ENCODE results near the gene EMILIN2.
"Not testable (repeated sequence)": the region's sequence is repeated elsewhere in the genome, so short reads cannot be mapped to it uniquely, and the experiment has no call there.

Gene EMILIN2

DNA sequence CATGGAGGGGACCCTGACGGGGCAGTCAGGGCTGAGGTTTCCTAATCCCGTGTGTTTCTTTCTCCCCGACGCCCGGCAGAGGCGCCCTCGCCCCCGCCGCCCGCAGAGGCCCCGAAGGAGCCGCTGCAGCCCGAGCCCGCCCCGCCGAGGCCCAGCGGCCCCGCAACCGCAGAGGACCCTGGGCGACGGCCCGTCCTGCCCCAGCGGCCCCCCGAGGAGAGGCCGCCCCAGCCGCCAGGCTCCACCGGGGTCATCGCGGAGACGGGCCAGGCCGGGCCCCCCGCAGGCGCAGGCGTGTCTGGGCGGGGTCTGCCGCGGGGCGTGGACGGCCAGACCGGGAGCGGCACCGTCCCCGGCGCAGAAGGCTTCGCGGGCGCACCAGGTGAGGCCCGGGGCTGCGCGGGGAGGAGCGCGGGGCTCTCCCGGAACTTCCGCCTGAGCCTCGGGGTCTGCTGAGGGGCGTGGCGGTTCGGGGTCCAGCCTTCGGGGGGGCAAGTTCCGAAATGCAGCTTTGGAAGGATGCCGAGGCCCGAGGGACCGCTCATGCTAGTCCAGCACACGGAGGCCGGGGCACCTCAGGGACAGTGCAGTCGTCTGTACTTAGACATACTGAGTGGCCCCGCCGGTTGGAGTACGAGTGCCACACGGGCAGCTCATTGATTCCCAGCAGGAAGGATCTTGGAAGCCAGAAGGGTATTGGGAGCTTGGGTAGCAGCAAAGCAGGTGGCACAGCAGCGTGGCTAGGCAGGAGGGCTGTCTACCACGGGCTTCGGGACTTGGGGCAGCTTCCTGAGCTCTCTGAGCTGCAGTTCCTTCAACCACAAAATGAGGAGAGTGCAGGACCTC is 60.1 kb downstream of the EMILIN2 start:
- TF ChIP-seq ZNF274 (IDR thresholded peaks at IDR 0.05; ENCODE audit: low read depth, low read length): no peak
- H3K4me3 ChIP-seq (ENCODE audit: low read length): peak overlapping the region; percentile 59; the same call in 1 of the 2 replicates

DNA sequence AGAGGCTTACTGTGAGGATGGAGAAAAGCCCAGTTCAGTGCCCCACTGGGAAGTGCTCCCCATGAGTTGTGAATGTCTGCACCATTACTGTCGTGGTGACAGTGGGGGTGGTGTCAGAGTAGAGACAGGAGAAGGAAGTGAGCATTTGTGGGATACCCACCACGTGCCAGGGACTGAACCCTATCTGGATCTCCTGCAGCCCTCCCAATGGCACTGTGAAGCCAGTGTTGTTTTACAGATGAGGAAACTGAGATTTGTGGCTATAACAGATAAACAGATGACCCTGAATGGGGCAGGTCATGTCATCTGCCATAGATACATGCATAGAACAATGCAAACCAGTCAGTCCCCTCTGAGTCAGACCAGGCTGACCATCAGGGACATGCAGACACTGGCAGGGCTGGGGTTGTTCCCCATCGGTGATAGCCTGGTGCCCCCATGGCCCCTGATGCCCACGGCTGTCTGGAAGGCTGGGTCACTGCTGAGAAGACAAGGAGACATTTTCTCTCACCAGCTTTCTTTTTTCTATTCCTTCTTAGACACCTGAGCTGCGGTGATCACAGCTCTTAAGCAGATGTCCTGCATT is 60.8 kb downstream of the EMILIN2 start:
- no peak for TF ChIP-seq ZNF274 (IDR thresholded peaks at IDR 0.05; ENCODE audit: low read depth, low read length)
- H3K4me3 ChIP-seq (ENCODE audit: low read length): peak overlapping the region; percentile 59; the same call in 1 of the 2 replicates

- no peak for TF ChIP-seq ZNF274 (IDR thresholded peaks at IDR 0.05; ENCODE audit: low read depth, low read length)
- no peak overlapping the region for H3K4me3 ChIP-seq (ENCODE audit: low read length)
Measured at GRCh38 chr18:2908166-2908945, 61.5 kb downstream of the EMILIN2 start.

DNA sequence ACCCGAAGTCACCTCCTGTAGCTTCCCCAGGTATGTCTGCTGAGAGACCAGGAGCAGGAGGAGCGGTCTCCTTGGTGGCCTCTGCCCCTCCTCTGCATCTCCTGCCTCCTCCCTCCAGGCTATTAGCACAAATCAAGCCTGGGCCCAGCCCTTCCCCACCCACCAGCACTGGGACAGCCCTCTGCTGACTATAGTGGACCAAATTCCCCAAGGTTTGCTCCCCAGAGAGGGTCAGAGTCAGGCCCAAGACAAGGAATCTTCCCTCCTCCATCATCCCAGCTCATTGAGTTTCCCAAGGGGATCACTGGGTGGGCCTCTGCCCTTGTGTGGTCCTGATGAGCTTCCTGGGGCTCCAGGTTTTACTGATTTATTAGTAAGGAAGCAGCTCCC is 62.1 kb downstream of the EMILIN2 start:
- TF ChIP-seq ZNF274 (IDR thresholded peaks at IDR 0.05; ENCODE audit: low read depth, low read length): no peak
- H3K4me3 ChIP-seq (ENCODE audit: low read length): no peak overlapping the region

DNA sequence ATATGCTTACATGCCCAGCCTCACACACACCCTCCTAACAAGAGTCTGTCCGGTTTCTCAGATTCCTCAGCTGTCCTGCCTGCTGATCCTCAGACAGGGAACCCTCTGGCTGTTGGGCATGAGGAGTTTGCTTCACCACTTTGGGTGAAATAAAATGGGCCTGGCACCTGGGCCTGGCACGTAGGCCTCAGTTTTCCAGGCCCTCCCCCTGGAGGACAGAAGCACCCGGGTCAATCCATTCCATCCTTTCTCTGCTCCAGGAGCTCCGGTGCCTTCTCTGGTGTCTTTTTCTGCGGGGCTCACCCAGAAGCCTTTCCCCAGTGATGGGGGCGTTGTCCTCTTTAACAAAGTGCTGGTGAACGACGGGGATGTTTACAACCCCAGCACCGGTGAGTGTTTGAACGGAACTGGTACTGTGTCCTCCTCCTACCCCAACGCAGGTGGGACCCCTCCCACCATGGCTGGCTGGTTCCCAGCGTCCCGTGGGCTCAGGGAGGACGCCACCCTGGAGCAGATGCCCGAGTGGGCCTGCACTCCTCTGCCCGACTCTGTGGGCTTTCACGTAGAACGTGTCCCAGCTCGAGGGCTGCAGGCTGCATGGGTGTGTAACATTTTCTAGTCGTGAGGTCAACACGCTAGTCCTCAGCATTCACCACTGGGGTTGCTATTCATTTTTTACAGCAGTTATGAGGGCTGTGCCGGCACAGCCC is 62.8 kb downstream of the EMILIN2 start:
- no peak for TF ChIP-seq ZNF274 (IDR thresholded peaks at IDR 0.05; ENCODE audit: low read depth, low read length)
- no peak overlapping the region for H3K4me3 ChIP-seq (ENCODE audit: low read length)

DNA sequence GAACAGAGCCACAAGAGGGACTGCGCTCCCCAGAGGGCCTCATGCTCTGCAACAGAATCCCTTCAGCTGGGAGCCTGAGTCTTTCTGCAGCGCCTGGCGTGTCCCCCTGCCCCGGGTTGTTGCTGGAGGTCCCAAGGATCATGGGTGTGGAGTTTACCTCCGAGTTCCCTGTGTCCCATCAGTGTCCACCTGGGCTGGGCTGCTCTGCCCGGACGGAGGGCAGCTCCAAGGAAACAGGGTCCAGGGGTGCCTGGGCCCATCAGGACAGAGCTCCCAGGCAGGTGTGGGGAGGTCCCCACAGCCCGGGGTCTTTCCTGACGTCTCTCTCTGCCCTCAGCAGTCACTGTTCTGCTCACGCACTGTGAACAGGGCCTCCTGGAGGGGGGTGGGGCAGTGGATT is 63.5 kb downstream of the EMILIN2 start:
- H3K4me3 ChIP-seq (ENCODE audit: low read length): no peak overlapping the region
- no peak for TF ChIP-seq ZNF274 (IDR thresholded peaks at IDR 0.05; ENCODE audit: low read depth, low read length)

- TF ChIP-seq ZNF274 (IDR thresholded peaks at IDR 0.05; ENCODE audit: low read depth, low read length): no peak
- no peak overlapping the region for H3K4me3 ChIP-seq (ENCODE audit: low read length)
Measured at GRCh38 chr18:2910751-2911425, 64.1 kb downstream of the EMILIN2 start.

- H3K4me3 ChIP-seq (ENCODE audit: low read length): no peak overlapping the region
- TF ChIP-seq ZNF274 (IDR thresholded peaks at IDR 0.05; ENCODE audit: low read depth, low read length): no peak
Measured at GRCh38 chr18:2911533-2911932, 64.7 kb downstream of the EMILIN2 start.

DNA sequence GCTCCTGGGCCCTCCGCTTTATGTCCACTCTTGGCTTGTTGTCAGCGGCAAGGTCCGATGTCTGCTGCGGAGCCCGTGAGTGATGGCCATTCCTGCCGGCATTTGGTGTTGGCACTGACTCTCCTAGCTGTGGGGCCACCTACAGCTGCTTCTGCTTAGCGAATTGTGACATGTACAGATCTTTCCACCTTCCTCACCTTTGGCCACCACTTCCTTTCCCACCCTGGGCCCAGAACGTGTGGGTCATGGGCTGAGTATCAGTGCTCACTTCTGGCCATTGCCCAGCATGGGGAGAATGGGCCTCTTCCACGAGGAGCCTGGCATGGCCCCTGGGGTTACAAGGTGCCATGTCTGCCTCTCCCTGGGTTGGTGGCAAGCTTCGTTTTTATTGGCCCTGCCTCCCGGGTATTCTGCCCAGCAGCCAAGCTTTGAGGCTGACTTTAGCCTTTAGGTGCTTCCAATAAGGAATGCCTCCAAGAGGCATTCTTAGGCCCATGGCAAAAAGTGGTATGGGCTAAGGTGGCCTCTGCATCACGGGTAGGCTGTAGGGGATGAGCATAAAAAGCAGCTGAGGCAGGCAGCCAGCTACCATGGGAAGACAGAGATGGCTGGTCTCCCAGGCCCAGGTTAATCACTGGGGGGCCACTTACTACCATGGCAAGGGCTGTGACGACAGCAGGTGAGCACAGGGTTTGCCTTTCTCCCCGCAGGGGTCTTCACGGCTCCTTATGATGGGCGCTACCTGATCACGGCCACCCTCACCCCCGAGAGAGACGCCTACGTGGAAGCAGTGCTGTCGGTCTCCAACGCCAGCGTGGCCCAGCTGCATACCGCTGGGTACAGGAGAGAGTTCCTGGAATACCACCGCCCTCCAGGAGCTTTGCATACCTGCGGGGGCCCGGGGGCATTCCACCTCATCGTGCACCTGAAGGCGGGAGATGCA is 65.8 kb downstream of the EMILIN2 start:
- no peak overlapping the region for H3K4me3 ChIP-seq (ENCODE audit: low read length)
- TF ChIP-seq ZNF274 (IDR thresholded peaks at IDR 0.05; ENCODE audit: low read depth, low read length): no peak

- H3K4me3 ChIP-seq (ENCODE audit: low read length): no peak overlapping the region
- TF ChIP-seq ZNF274 (IDR thresholded peaks at IDR 0.05; ENCODE audit: low read depth, low read length): no peak
Measured at GRCh38 chr18:2913398-2914005, 66.7 kb downstream of the EMILIN2 start.

- no peak for TF ChIP-seq ZNF274 (IDR thresholded peaks at IDR 0.05; ENCODE audit: low read depth, low read length)
- H3K4me3 ChIP-seq (ENCODE audit: low read length): no peak overlapping the region
Measured at GRCh38 chr18:2914185-2914880, 67.5 kb downstream of the EMILIN2 start.

- no peak overlapping the region for H3K4me3 ChIP-seq (ENCODE audit: low read length)
- TF ChIP-seq ZNF274 (IDR thresholded peaks at IDR 0.05; ENCODE audit: low read depth, low read length): no peak
Measured at GRCh38 chr18:2914881-2915240, 68.1 kb downstream of the EMILIN2 start.

GRCh38 chr18:2915486-2915885 is 68.7 kb downstream of the EMILIN2 start:
- H3K4me3 ChIP-seq (ENCODE audit: low read length): not testable (repeated sequence)
